ENCODE data around the gene LRATD1. TPM values are rescaled to one million over a fixed set of nuclear protein-coding genes. Genes with fewer than 3 reads are reported as not detected.
"Not testable (repeated sequence)": the region's sequence is repeated elsewhere in the genome, so short reads cannot be mapped to it uniquely, and the experiment has no call there.

Gene LRATD1
- total RNA-seq, 1 experiment from 2014 or later, result 15.4 TPM

DNA sequence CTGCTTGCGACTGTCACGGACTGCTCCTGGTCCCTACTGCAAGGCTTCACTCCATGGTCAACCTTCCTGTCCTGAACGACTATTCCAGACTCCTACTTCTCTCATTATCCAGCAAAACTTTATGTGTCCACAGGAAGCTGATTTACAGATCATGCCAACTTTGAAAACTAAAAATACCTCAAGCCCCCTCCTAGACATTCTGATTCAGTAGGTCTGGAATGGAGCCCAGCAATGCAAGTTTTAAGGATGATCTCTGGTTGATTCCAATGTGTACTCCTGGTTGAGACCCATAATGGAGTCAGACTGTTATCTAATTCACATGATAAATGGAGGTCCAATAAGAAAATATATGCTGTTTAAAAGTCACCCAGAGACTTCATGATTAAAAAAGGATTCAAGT lies 13.1 kb upstream of the LRATD1 start:
- intact Hi-C loops (cut with micrococcal nuclease; ENCODE audit: unreplicated experiment), result no loop called here
- DNase-seq, result no peak

DNA sequence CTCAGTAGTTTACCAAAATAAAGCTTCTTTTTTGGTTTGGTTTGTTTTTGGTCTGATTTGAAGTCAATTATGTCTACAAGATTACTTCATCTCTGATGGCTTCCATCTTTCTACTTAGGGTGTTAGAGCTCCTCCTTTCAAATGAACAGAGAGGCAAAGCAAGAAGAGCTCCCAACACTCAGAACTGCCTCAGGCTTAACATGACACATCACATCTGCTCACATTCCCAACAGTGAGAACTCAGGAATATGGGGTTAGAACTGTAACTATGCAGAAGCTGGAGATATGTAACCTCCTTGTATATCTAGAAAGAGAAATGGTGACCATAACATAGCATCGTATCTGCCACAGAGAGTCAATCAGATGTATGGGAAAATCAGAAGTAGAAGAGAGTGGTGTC lies 11.4 kb upstream of the LRATD1 start:
- Mint-ChIP-seq H3K27ac (ENCODE audit: unreplicated experiment) (no peak overlapping the region), H3K27me3 (ENCODE audit: unreplicated experiment) (no peaks in the 10 kb centered on the region), H3K9me3 (ENCODE audit: low read depth, unreplicated experiment) (no peaks in the 10 kb centered on the region), H3K36me3 (ENCODE audit: insufficient read depth, unreplicated experiment) (no peaks in the 10 kb centered on the region), H3K4me3 (ENCODE audit: low read depth, unreplicated experiment) (no peak overlapping the region), H3K4me1 (ENCODE audit: low read depth, unreplicated experiment) (no peaks in the 10 kb centered on the region)
- CTCF ChIA-PET, result no interaction called here
- no peak for DNase-seq
- intact Hi-C loops (cut with micrococcal nuclease; ENCODE audit: unreplicated experiment), result no loop called here
- TF ChIP-seq, protein P1, sequence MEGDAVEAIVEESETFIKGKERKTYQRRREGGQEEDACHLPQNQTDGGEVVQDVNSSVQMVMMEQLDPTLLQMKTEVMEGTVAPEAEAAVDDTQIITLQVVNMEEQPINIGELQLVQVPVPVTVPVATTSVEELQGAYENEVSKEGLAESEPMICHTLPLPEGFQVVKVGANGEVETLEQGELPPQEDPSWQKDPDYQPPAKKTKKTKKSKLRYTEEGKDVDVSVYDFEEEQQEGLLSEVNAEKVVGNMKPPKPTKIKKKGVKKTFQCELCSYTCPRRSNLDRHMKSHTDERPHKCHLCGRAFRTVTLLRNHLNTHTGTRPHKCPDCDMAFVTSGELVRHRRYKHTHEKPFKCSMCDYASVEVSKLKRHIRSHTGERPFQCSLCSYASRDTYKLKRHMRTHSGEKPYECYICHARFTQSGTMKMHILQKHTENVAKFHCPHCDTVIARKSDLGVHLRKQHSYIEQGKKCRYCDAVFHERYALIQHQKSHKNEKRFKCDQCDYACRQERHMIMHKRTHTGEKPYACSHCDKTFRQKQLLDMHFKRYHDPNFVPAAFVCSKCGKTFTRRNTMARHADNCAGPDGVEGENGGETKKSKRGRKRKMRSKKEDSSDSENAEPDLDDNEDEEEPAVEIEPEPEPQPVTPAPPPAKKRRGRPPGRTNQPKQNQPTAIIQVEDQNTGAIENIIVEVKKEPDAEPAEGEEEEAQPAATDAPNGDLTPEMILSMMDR (IDR thresholded peaks at IDR 0.05; ENCODE audit: unreplicated experiment), result no peak
- BruUV-seq (replicated peaks), result no TSS peak

More for the DNA sequence above, 13.1 kb upstream of the LRATD1 start:
- CTCF ChIA-PET, result interaction anchor here (0.9 kb wide), 1 partner anchor 1041 kb away, joined by 3 read pairs; no protein-coding TSS in a partner anchor
- Mint-ChIP-seq H3K4me1 (ENCODE audit: low read depth, unreplicated experiment) (no peaks in the 10 kb centered on the region), H3K36me3 (ENCODE audit: insufficient read depth, unreplicated experiment) (no peaks in the 10 kb centered on the region), H3K9me3 (ENCODE audit: low read depth, unreplicated experiment) (no peaks in the 10 kb centered on the region), H3K27me3 (ENCODE audit: unreplicated experiment) (no peaks in the 10 kb centered on the region), H3K4me3 (ENCODE audit: low read depth, unreplicated experiment) (no peak overlapping the region), H3K27ac (ENCODE audit: unreplicated experiment) (no peak overlapping the region)
- TF ChIP-seq, protein P1 (IDR thresholded peaks at IDR 0.05; ENCODE audit: unreplicated experiment), result no peak
- no TSS peak for BruUV-seq (replicated peaks)

DNA sequence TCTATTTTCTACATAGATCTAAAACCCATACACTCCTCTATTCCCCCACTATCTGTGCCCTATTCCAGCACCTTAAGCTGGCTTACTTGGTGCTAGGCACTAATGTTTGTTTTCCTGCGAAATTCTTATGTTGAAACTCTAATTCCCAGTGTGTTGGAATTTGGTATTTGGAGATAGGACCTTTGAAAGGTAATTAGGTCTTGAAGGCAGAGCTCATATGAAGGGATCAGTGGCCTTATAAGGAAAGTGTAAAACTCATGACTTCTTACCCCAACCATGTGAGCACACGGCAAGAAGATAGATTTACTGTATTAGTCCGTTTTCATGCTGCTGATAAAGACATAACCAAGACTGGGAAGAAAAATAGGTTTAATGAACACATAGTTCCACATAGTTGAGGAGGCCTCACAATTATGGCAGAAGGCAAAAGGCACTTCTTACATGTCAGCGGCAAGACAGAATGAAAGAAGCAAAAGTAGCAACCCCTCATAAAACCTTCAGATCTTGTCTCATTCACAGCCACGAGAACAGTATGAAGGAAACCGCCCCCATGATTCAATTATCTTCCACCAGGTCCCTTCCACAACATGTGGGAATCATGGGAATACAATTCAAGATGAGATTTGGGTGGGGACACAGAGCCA lies 10.5 kb upstream of the LRATD1 start:
- no peak overlapping the region for H3K4me3 Mint-ChIP-seq (ENCODE audit: low read depth, unreplicated experiment)
- intact Hi-C loops (cut with micrococcal nuclease; ENCODE audit: unreplicated experiment), result no loop called here

DNA sequence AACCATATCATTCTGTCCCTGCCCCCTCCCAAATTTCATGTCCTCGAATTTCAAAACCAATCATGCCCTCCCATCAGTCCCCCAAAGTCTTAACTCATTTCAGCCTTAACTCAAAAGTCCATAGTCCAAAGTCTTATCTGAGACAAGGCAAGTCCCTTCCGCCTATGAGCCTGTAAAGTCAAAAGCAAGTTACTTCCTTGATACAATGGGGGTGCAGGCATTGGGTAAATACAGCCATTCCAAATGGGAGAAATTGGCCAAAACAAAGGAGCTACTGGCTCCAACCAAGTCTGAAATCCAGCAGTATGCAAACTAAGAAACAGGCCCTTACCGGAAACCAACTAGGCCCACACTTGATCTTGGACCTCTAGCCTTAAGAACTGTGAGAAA lies 10.0 kb upstream of the LRATD1 start:
- H3K9me3 Mint-ChIP-seq (ENCODE audit: low read depth, unreplicated experiment); CTCF ChIA-PET; H3K4me1 Mint-ChIP-seq (ENCODE audit: low read depth, unreplicated experiment); H3K36me3 Mint-ChIP-seq (ENCODE audit: insufficient read depth, unreplicated experiment); H3K27me3 Mint-ChIP-seq (ENCODE audit: unreplicated experiment); H3K27ac Mint-ChIP-seq (ENCODE audit: unreplicated experiment); H3K4me3 Mint-ChIP-seq (ENCODE audit: low read depth, unreplicated experiment); BruUV-seq (replicated peaks); intact Hi-C loops (cut with micrococcal nuclease; ENCODE audit: unreplicated experiment); DNase-seq: not testable (repeated sequence)

More for the DNA sequence above, 10.5 kb upstream of the LRATD1 start:
- Mint-ChIP-seq H3K9me3 (ENCODE audit: low read depth, unreplicated experiment) (no peaks in the 10 kb centered on the region), H3K4me1 (ENCODE audit: low read depth, unreplicated experiment) (no peaks in the 10 kb centered on the region), H3K36me3 (ENCODE audit: insufficient read depth, unreplicated experiment) (no peaks in the 10 kb centered on the region), H3K27ac (ENCODE audit: unreplicated experiment) (no peak overlapping the region), H3K27me3 (ENCODE audit: unreplicated experiment) (no peaks in the 10 kb centered on the region)
- no peak for DNase-seq
- no TSS peak for BruUV-seq (replicated peaks)
- CTCF ChIA-PET, result no interaction called here
- TF ChIP-seq, protein P1 (IDR thresholded peaks at IDR 0.05; ENCODE audit: unreplicated experiment), result no peak

DNA sequence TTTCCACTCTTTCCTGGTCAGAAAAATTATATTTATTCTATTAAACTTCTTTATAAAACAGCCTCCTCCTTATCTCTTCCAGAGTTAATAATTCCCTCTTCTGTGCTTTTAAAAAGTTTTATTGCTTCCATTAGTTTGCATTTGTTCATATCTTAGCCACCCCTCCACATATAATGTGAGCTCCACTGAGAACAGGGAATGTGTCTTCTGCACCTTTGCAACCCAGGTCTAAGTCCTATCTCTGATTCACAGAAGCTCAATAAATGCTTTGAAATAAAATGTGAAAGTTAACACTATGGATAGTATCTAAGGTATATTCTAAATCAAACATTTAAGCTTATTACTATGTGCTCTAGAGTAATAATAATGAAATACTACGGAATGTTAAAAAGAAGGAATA lies 9.3 kb upstream of the LRATD1 start:
- CTCF ChIA-PET, result no interaction called here
- TF ChIP-seq, protein P1 (IDR thresholded peaks at IDR 0.05; ENCODE audit: unreplicated experiment), result no peak
- H3K4me3 Mint-ChIP-seq (ENCODE audit: low read depth, unreplicated experiment), result no peak overlapping the region
- no TSS peak for BruUV-seq (replicated peaks)
- no peaks in the 10 kb centered on the region for H3K27me3 Mint-ChIP-seq (ENCODE audit: unreplicated experiment)
- no peaks in the 10 kb centered on the region for H3K9me3 Mint-ChIP-seq (ENCODE audit: low read depth, unreplicated experiment)
- DNase-seq, result no peak
- no peak overlapping the region for H3K27ac Mint-ChIP-seq (ENCODE audit: unreplicated experiment)
- intact Hi-C loops (cut with micrococcal nuclease; ENCODE audit: unreplicated experiment), result no loop called here
- no peaks in the 10 kb centered on the region for H3K36me3 Mint-ChIP-seq (ENCODE audit: insufficient read depth, unreplicated experiment)
- no peaks in the 10 kb centered on the region for H3K4me1 Mint-ChIP-seq (ENCODE audit: low read depth, unreplicated experiment)

Measured in Calu3 (cell line).